Measurements from ENCODE around the gene ERBB2.
A peak's percentile ranks its signal among the peaks of the same experiment; 100 is the strongest.
"Not testable (repeated sequence)": the region's sequence is repeated elsewhere in the genome, so short reads cannot be mapped to it uniquely, and the experiment has no call there.

The ERBB2 gene

GRCh38 chr17:39745335-39746144 is 45.7 kb downstream of the ERBB2 start:
- no peak for DNase-seq (ENCODE audit: low spot score)

GRCh38 chr17:39746145-39746461 is 46.2 kb downstream of the ERBB2 start:
- no peak for DNase-seq (ENCODE audit: low spot score)

GRCh38 chr17:39747745-39748144 is 47.9 kb downstream of the ERBB2 start:
- DNase-seq (ENCODE audit: low spot score): no peak

GRCh38 chr17:39748444-39749034 is 48.7 kb downstream of the ERBB2 start:
- DNase-seq (ENCODE audit: low spot score): not testable (repeated sequence)

- no peak for DNase-seq (ENCODE audit: low spot score)
Measured at GRCh38 chr17:39750131-39751015, 50.5 kb downstream of the ERBB2 start.

GRCh38 chr17:39751016-39751543 is 51.2 kb downstream of the ERBB2 start:
- DNase-seq (ENCODE audit: low spot score): no peak

- DNase-seq (ENCODE audit: low spot score): no peak
Measured at GRCh38 chr17:39751637-39752036, 51.8 kb downstream of the ERBB2 start.

- DNase-seq (ENCODE audit: low spot score): no peak
Measured at GRCh38 chr17:39752241-39752881, 52.5 kb downstream of the ERBB2 start.

GRCh38 chr17:39753514-39754160 is 53.8 kb downstream of the ERBB2 start:
- peak; percentile 58 for DNase-seq (ENCODE audit: low spot score)

GRCh38 chr17:39754161-39754957 is 54.5 kb downstream of the ERBB2 start:
- peak; percentile 98 for DNase-seq (ENCODE audit: low spot score)

- peak; percentile 22 for DNase-seq (ENCODE audit: low spot score)
Measured at GRCh38 chr17:39754958-39755553, 55.2 kb downstream of the ERBB2 start.

GRCh38 chr17:39755554-39756379 is 55.9 kb downstream of the ERBB2 start:
- no peak for DNase-seq (ENCODE audit: low spot score)

- no peak for DNase-seq (ENCODE audit: low spot score)
Measured at GRCh38 chr17:39756380-39757079, 56.7 kb downstream of the ERBB2 start.

GRCh38 chr17:39757176-39757662 is 57.4 kb downstream of the ERBB2 start:
- DNase-seq (ENCODE audit: low spot score): no peak

- no peak for DNase-seq (ENCODE audit: low spot score)
Measured at GRCh38 chr17:39757931-39758873, 58.3 kb downstream of the ERBB2 start.

GRCh38 chr17:39759204-39759603 is 59.3 kb downstream of the ERBB2 start:
- no peak for DNase-seq (ENCODE audit: low spot score)

- DNase-seq (ENCODE audit: low spot score): no peak
Measured at GRCh38 chr17:39761861-39762496, 62.1 kb downstream of the ERBB2 start.

Measured in AG08395 (cell line).